ENCODE data around the gene ERBB2. TPM values are rescaled to one million over a fixed set of nuclear protein-coding genes. Genes with fewer than 3 reads are reported as not detected.
A peak's percentile ranks its signal among the peaks of the same experiment; 100 is the strongest.

ERBB2 gene
- total RNA-seq, 1 donor: 44.2 TPM

DNA sequence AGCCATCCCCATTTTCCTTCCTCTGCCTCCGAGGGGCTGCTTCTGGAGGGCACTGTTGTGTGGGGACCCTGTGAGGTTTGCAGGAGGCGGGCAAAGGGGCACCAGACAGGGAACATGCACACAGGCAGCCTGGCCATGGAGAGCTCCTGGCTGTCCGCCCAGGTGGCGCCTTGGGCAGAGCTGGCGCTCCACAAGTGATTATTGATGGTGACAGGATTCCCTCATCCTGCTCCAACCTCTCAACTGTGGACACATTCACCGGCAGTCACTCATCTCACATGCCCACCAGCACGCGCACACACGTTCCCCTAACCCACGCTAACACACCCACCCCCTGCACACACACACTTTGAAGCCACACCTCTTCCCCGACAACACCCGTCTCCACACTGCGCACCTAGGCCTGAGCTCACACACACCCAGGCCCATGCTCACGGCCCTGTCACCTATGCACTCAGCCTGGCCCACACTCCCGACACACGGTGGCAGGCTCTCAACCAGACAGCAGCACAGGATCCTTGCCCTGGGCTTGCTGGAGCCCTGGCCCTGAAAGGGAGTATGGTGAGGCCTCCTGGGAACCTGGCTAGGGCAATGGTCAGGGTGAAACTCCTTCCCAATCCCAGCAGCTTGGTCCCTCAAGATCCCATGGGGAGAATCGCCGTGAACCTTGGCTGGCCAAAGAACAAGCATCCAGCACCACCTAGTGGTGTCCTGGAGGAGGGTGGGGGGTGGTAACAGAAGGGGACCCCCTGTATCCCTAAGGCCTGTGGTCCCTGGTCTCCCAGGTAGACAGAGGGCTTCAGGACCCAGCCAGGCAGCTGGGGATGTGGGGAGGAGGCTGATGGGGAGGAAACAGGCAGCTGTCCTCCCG lies 28.0 kb upstream of the ERBB2 start:
- peak; percentile 95 for DNase-seq (ENCODE audit: insufficient read length, low spot score, missing footprints)
- Histone ChIP-seq H3K27me3 (ENCODE audit: insufficient read depth, low read length) (peaks cover 49% of the 10 kb centered on the region), H3K4me2 (ENCODE audit: insufficient read depth, low read length) (peak overlapping the region; percentile 28), H3K9me3 (ENCODE audit: low read depth, low read length) (no peaks in the 10 kb centered on the region), H3K4me3 (ENCODE audit: insufficient read depth, low read length) (no peak overlapping the region), H3K36me3 (ENCODE audit: insufficient read depth, low read length) (no peaks in the 10 kb centered on the region), H3K27ac (ENCODE audit: low read depth, low read length) (no peak overlapping the region), H3K4me1 (ENCODE audit: insufficient read depth, low read length) (no peaks in the 10 kb centered on the region), H3K79me2 (ENCODE audit: insufficient read depth, low read length) (no peaks in the 10 kb centered on the region), H4K20me1 (ENCODE audit: insufficient read depth, low read length) (peaks cover 7% of the 10 kb centered on the region), H2AFZ (ENCODE audit: low read length) (no peak overlapping the region)
- TF ChIP-seq CTCF (IDR thresholded peaks at IDR 0.05; ENCODE audit: extremely low read depth, low read depth, low read length): peak; percentile 61

DNA sequence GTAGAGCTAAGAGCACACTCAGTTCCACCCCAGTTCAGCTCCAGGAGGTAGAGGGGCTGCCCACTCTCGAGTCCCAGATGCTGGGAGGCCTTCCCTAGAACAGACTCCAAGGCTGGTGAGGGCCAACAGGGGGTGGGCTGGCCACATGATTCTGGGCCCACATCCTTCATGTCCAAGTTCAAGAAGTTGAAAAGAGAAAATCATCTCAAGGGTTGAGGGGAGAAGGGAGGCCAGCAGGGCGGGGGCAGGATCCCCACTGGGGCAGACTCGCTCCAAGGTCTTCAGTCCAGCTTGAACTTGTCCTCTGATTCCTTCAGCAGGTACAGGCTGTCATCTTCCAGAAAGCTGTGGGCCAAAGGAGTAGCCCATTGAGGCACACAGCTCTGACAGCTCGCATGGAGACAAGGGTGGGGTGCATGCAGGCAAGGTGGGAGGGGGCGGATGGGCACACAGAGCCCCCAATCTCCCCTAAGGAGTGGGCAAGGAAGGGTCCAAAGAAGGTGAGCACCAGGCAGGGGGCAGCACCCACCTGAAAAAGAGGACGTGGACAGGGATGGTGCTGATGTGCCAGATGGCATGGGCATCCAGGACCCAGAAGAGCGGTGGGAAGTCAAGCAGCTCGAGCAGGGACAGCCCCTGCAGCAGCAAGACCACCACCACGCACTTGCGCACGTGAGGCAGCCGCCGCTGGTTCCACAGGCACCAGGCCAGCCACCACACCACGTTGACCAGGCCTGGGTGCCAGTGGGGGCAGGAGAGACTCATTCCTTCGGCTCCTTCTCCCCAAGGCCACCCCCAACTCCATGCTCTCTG lies 27.1 kb upstream of the ERBB2 start:
- peaks cover 8% of the 10 kb centered on the region for H4K20me1 ChIP-seq (ENCODE audit: insufficient read depth, low read length)
- no peaks in the 10 kb centered on the region for H3K9me3 ChIP-seq (ENCODE audit: low read depth, low read length)
- H3K4me2 ChIP-seq (ENCODE audit: insufficient read depth, low read length): no peak overlapping the region
- no peak overlapping the region for H3K4me3 ChIP-seq (ENCODE audit: insufficient read depth, low read length)
- H3K79me2 ChIP-seq (ENCODE audit: insufficient read depth, low read length): no peaks in the 10 kb centered on the region
- no peak overlapping the region for H2AFZ ChIP-seq (ENCODE audit: low read length)
- no peaks in the 10 kb centered on the region for H3K4me1 ChIP-seq (ENCODE audit: insufficient read depth, low read length)
- H3K27ac ChIP-seq (ENCODE audit: low read depth, low read length): no peak overlapping the region
- TF ChIP-seq CTCF (IDR thresholded peaks at IDR 0.05; ENCODE audit: extremely low read depth, low read depth, low read length): no peak
- H3K27me3 ChIP-seq (ENCODE audit: insufficient read depth, low read length): peaks cover 41% of the 10 kb centered on the region
- H3K36me3 ChIP-seq (ENCODE audit: insufficient read depth, low read length): no peaks in the 10 kb centered on the region
- peak; percentile 84 for DNase-seq (ENCODE audit: insufficient read length, low spot score, missing footprints)

GRCh38 chr17:39673335-39674081 lies 26.4 kb upstream of the ERBB2 start:
- Histone ChIP-seq H3K27me3 (ENCODE audit: insufficient read depth, low read length) (peaks cover 36% of the 10 kb centered on the region), H3K36me3 (ENCODE audit: insufficient read depth, low read length) (no peaks in the 10 kb centered on the region), H4K20me1 (ENCODE audit: insufficient read depth, low read length) (peaks cover 8% of the 10 kb centered on the region), H3K4me2 (ENCODE audit: insufficient read depth, low read length) (no peak overlapping the region), H3K4me3 (ENCODE audit: insufficient read depth, low read length) (no peak overlapping the region), H3K27ac (ENCODE audit: low read depth, low read length) (no peak overlapping the region), H2AFZ (ENCODE audit: low read length) (no peak overlapping the region), H3K9me3 (ENCODE audit: low read depth, low read length) (no peaks in the 10 kb centered on the region), H3K4me1 (ENCODE audit: insufficient read depth, low read length) (no peaks in the 10 kb centered on the region), H3K79me2 (ENCODE audit: insufficient read depth, low read length) (no peaks in the 10 kb centered on the region)
- no peak for TF ChIP-seq CTCF (IDR thresholded peaks at IDR 0.05; ENCODE audit: extremely low read depth, low read depth, low read length)
- no peak for DNase-seq (ENCODE audit: insufficient read length, low spot score, missing footprints)

All from osteoblast (primary cell).